ENCODE results near the gene MFF.
"Not testable (repeated sequence)": the region's sequence is repeated elsewhere in the genome, so short reads cannot be mapped to it uniquely, and the experiment has no call there.

MFF gene

GRCh38 chr2:227377467-227378351 lies 52.7 kb downstream of the MFF start:
- DNase-seq (ENCODE audit: low read depth), result no peak

GRCh38 chr2:227378371-227378782 lies 53.3 kb downstream of the MFF start:
- no peak for DNase-seq (ENCODE audit: low read depth)

- no peak for DNase-seq (ENCODE audit: low read depth)
Observed at GRCh38 chr2:227379095-227379494, 54.0 kb downstream of the MFF start, which contains the start of gene TM4SF20. Gene TM4SF20, minus strand, starts transcription at chr2:227379306. Its CDS starts 38 bp downstream, at chr2:227379268.

DNA sequence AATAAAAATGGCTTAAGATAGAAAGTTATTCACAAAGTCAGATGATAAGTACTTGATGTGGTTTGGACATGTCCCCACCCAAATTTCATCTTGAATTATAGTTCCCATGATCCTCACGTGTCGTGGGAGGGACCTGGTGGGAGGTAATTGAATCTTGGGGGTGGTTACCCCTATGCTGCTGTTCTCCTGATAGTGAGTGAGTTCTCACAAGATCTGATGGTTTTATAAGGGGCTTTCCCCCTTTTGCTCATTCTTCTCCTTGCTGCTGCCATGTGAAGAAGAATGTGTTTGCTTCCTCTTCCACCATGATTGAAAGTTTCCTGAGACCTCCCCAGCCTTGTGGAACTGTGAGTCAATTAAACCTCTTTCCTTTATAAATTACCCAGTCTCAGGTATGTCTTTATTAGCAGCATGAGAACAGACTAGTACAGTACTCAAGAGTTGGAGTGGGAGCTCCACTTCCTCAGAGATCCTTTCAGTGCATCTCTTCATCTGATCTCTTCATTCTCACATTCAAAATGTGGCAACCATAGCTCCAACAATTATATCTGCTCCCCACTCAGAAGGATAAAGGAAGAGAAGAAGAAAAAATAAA lies 57.3 kb downstream of the MFF start:
- DNase-seq (ENCODE audit: low read depth), result not testable (repeated sequence)

- no peak for DNase-seq (ENCODE audit: low read depth)
Observed at GRCh38 chr2:227383686-227384085, 58.6 kb downstream of the MFF start.

DNA sequence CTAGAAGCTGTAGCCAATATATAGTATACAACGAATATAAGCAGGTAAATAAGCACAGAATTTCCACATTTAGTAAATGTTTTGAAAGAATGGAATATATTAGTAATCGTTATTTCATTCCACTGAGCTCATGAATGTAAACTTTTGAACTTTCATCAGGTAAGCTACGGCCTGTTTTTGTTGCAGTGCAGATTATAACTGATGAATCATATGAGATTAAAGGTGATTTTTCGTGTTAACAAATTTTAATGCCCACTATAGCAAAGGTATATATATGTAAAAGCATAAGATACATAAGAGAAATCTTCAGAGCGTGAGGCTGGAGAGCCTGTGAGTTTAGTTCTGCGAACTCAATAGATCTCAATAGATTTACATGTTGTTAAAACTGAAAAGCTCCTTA lies 61.6 kb downstream of the MFF start:
- no peak for DNase-seq (ENCODE audit: low read depth)

- DNase-seq (ENCODE audit: low read depth), result not testable (repeated sequence)
Observed at GRCh38 chr2:227387583-227387982, 62.5 kb downstream of the MFF start, which contains the start of gene SCYGR1. Gene SCYGR1, minus strand, starts transcription at chr2:227387949. Its CDS starts 0 bp downstream, at chr2:227387949.

- DNase-seq (ENCODE audit: low read depth), result no peak
Observed at GRCh38 chr2:227388537-227389011, 63.5 kb downstream of the MFF start.

- DNase-seq (ENCODE audit: low read depth), result no peak
Observed at GRCh38 chr2:227389231-227389630, 64.2 kb downstream of the MFF start.

GRCh38 chr2:227389661-227390060 lies 64.6 kb downstream of the MFF start:
- DNase-seq (ENCODE audit: low read depth), result no peak

DNA sequence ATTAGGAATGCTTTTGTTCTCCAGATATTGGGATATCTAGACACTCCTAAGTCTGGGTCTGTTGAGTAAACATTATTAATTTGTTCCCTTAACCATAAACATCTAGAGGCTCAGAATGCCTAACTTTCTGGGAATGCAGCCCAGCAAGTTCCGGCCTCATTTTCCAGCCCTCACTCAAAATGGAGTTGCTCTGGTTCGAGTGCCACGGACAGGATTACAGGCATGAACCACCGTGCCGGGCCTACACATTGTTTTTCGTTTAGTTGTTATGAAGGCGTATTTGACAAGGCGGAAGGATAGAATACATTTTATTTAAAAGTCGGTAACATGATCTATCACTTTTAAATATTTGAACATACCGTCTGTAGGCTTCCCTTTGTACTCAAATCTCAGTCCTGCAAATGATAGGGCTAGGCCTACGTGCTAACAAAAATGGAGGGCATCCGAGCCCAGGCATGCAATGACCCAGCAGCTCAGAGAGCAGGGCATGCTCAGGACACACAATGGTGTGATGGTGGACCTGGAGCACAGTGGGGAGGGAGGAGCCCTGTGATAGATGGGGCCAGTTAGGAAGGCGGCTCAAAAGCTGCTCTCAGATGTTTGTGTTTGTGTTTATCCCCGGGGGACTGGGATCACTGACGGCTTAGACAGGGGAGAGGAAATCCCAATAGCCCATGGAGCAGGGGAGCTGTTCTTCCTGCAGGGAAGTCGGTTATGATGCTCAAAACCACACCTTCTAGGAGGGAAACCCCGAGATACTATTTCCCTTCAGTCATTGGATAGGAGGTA lies 65.6 kb downstream of the MFF start:
- DNase-seq (ENCODE audit: low read depth), result no peak

- no peak for DNase-seq (ENCODE audit: low read depth)
Observed at GRCh38 chr2:227394401-227394800, 69.3 kb downstream of the MFF start.

DNA sequence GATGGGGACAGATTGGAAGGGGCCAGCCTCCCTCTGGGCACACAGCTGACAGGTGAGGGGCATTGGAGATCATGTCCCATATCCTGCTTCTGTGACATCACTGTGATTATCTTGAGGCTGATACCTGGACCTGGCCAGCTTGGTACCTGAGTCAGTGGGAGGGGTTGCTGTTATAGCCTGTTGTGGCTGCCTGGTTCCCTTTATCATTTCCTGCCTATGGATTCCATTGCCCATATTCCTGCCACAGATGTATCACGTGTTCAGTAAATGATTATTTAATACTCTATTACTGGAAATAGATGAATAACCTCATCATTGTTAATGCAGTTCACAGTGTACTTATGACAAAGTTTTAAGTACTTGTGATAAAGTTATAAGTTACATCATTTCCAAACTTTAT lies 70.5 kb downstream of the MFF start:
- no peak for DNase-seq (ENCODE audit: low read depth)

DNA sequence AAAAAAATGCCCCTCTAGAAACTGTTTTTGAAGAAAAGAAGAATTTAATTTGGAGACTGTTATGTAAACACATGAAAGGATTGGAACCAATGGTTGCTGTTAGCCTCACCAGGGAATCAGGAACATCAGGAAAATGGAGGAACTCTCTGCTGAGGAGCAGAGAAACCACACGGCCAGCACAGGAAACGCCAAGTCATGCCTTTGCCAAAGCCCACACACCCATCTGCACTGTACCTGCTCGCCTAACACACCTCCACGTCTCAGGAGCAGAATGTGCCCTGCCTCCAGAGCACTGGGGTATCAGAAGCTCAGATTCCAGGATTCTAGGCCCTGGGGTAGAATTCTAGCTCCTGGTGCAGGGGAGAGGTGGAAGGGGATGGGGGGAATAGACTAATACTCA lies 72.5 kb downstream of the MFF start:
- DNase-seq (ENCODE audit: low read depth), result no peak

GRCh38 chr2:227398684-227399670 lies 73.9 kb downstream of the MFF start:
- no peak for DNase-seq (ENCODE audit: low read depth)

DNA sequence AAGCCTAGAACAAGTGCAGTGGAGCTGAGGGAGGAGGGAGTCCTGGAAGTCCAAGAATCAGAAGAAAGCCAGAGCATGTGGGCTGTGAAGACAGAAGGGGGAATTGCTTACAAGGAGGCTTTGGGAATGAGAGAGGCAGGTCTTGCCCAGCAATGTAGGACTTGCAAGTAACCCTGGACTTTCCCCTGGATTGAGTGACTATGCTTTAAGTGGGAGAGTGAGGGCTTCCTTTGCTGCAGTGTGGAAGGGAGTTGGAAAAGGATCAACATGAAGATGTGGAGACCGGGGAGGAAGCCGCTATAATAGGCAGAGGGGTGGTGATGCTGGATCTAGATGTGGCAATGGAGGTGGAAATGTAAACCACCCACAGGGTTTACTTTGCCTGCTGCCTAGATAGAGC lies 76.5 kb downstream of the MFF start:
- no peak for DNase-seq (ENCODE audit: low read depth)

DNA sequence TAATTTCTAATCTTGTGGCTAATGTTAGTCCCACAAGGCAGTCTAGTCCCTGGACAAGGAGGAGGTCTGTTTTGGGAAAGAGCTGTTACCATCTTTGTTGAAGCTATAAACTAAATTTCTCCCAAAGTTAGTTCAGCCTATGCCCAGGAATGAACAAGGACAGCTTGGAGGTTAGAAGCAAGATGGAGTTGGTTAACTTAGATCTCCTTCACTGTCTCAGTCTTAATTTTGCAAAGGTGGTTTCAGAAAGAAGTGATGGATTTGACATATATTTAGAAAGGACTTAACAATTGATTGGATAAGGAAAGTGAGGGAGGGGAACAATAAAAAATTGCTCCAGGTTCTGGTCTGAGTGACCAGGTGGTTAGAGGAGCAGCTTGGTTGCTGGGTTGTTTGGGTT lies 77.3 kb downstream of the MFF start:
- DNase-seq (ENCODE audit: low read depth), result no peak

DNA sequence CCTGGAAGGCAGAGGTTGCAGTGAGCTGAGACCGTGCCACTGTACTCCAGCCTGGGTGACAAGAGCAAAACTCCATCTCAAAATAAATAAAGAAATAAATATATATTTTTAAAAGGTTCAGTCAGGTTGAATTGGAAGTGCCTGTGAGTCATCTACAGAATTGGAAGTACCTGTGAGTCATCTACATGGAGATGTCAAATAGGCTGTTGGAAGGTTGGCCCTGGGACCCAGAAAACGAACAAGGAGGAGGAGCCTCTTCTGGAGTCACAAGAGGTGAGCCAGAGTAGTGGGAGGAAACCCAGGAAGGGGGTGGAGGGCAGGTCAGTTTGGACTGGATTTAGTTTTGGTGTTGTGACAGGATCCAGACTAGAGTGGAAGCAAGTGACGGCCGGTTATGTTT lies 77.9 kb downstream of the MFF start:
- DNase-seq (ENCODE audit: low read depth), result no peak

GRCh38 chr2:227404585-227405271 lies 79.7 kb downstream of the MFF start:
- DNase-seq (ENCODE audit: low read depth), result no peak

DNA sequence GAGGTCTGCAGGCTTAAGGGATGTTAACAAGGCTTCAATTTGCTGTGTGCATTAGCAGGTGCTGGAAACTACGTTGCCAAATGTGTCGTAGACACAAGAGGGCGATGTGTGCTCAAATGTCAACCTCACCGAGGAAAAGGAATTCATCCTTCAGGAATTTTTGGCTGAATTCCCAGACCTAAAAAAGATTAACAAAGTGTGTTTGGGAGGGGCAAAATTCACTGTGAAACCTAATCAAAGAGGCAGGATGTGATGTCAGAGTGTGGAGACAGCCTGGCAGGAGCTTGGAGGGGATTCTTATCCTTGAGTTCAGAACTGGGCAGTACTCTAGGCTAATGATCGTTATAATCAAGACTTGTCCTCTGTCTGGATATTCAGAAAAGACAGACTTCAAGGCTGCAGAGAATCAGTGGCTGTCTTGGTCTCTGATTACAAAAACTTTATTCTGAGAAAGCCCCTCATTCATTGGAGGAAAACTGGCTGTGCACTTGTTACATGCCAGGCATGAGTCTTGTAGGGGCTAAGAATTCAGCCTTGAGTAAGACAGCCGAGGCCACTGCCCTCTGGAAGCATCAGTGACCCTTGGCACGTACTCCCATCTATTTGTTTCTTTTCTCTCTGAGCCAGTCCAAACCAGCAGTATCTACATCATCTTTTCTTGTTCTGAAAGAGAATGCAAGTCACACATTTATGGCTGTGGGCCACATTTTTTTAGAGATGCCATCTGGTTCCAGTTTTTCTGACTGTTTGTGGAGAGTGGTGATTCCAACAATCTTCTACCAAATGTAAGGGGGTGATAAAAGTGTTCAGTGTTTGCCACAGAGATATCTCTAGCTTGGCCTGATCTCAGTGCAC lies 81.4 kb downstream of the MFF start:
- DNase-seq (ENCODE audit: low read depth), result no peak

Data from activated T-cell treated with anti-CD3 and anti-CD28 coated beads for 1 hour (primary cell).